Glomerular visceral epithelial cell (primary cell): ENCODE data around the gene UBL4A.

Source experiments
- DNase-seq: peaks from one replicate; pipeline ENCODE4 v3.0.0-alpha.2; 2016; ENCODE audit errors: extremely low spot score

Gene UBL4A

GRCh38 chrX:154463611-154464220 lies 22.7 kb downstream of the UBL4A start:
- DNase-seq = no peak

- no peak for DNase-seq
Observed at GRCh38 chrX:154462396-154462795, 24.0 kb downstream of the UBL4A start.

- no peak for DNase-seq
Observed at GRCh38 chrX:154460326-154460725, 26.1 kb downstream of the UBL4A start.

GRCh38 chrX:154459832-154460231 lies 26.6 kb downstream of the UBL4A start:
- DNase-seq = no peak

- DNase-seq = peak; percentile 37
Observed at GRCh38 chrX:154458954-154459778, 27.2 kb downstream of the UBL4A start.

GRCh38 chrX:154458116-154458953 lies 28.1 kb downstream of the UBL4A start, which contains the start of gene PLXNA3:
Gene PLXNA3 (plus strand): TSS chrX:154458281. CDS start chrX:154460184, 1,903 bp downstream.
- DNase-seq = peak; percentile 54

GRCh38 chrX:154457491-154458115 lies 28.8 kb downstream of the UBL4A start:
- peak; percentile 43 for DNase-seq

- DNase-seq = no peak
Observed at GRCh38 chrX:154452823-154453222, 33.6 kb downstream of the UBL4A start.

GRCh38 chrX:154450312-154450711 lies 36.1 kb downstream of the UBL4A start:
- no peak for DNase-seq

- no peak for DNase-seq
Observed at GRCh38 chrX:154449618-154450017, 36.8 kb downstream of the UBL4A start.

- no peak for DNase-seq
Observed at GRCh38 chrX:154448484-154448883, 37.9 kb downstream of the UBL4A start.

- DNase-seq = no peak
Observed at GRCh38 chrX:154446430-154446829, 40.0 kb downstream of the UBL4A start.

GRCh38 chrX:154445776-154446175 lies 40.6 kb downstream of the UBL4A start:
- no peak for DNase-seq

- DNase-seq = no peak
Observed at GRCh38 chrX:154444755-154445246, 41.6 kb downstream of the UBL4A start.

GRCh38 chrX:154443992-154444754 lies 42.2 kb downstream of the UBL4A start, which contains the start of gene FAM50A:
Gene FAM50A (plus strand): TSS chrX:154444141. CDS start chrX:154444236, 95 bp downstream.
- DNase-seq = peak; percentile 61

- DNase-seq = no peak
Observed at GRCh38 chrX:154443479-154443910, 42.9 kb downstream of the UBL4A start.

GRCh38 chrX:154441984-154442707 lies 44.3 kb downstream of the UBL4A start:
- DNase-seq = no peak

- DNase-seq = no peak
Observed at GRCh38 chrX:154441564-154441963, 44.9 kb downstream of the UBL4A start.

GRCh38 chrX:154440623-154441357 lies 45.6 kb downstream of the UBL4A start:
- DNase-seq = no peak
